SK-N-MC (cell line): ENCODE measurements around the gene HS3ST4.

ENCODE experiments used
- EZH2 ChIP-seq: fragments of 200-600 bp; sonication (generic); IDR thresholded peaks from one replicate; pipeline ENCODE4 v1.6.1; 2017; ENCODE audit warnings: antibody characterized with exemption
- FOXP2 ChIP-seq: optimal IDR thresholded peaks from 2 replicates; pipeline ENCODE3; 2011; ENCODE audit warnings: mild to moderate bottlenecking, moderate library complexity; ENCODE audit not compliant: insufficient read depth; ENCODE audit errors: extremely low read length, control extremely low read depth

DNA sequence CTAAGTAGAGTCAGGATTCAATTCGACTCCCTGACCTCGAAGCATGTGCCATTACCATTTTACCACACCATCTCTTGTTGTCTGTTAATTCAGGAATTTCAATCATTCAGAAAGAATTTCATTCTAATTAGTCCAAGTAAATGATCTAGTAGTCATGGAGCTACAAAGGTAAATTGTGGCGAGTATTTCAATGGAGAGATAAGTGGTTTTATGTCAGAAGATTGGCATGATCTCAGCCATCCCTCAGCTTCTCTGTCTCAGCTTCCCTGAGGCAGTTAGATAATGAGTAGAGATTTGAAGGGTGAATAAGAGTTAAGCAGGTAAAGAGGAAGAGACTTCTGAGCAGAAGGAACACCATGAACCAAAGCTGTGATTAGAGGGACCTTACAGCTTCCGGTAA is 93.6 kb downstream of the HS3ST4 start:
- TF ChIP-seq FOXP2 (no peak), EZH2 (no peak)
